Pancreas (tissue), 10 donors: ENCODE measurements around the gene DENND1A. TPM values are rescaled to one million over a fixed set of nuclear protein-coding genes. Genes with fewer than 3 reads are reported as not detected.

Experiments
- ATAC-seq, 4 donors: fragments of 200-7000 bp; cut with Tn5 transposase; one replicate each; pipeline versions ENCODE4 v1.8.0 to v1.9.1; 2020; ENCODE audit warnings: mild to moderate bottlenecking in 4 of 4, moderate library complexity in 4 of 4
- DNase-seq, 6 donors: peaks; one replicate each; pipeline ENCODE4 v3.0.0-alpha.2; 2020
- FAIRE-seq: peaks from 2 replicates; lab custom pipeline; 2012; peaks lifted over from hg19 to GRCh38; lab: Jason Lieb, UNC
- H3K27ac ChIP-seq, 4 donors: fragments of 200-600 bp; sonication (generic); 1 replicate in 3 of 4; 2 replicates in 1 of 4; pipeline versions ENCODE4 v1.5.0 to v1.8.0; 2020
- H3K27me3 ChIP-seq, 4 donors: fragments of 200-600 bp; one replicate each; pipeline ENCODE4 v1.8.0; 2021
- H3K36me3 ChIP-seq, 3 donors: fragments of 200-600 bp; sonication (generic) in 1 of 3; one replicate each; pipeline versions ENCODE4 v1.5.0 to v1.8.0; 2020 to 2021
- H3K4me1 ChIP-seq, 3 donors: fragments of 200-600 bp; one replicate each; pipeline ENCODE4 v1.8.0; 2021
- H3K4me3 ChIP-seq, 4 donors: fragments of 200-600 bp; sonication (generic) in 2 of 4; one replicate each; pipeline versions ENCODE4 v1.5.0 to v1.8.0; 2020 to 2021
- H3K9me3 ChIP-seq, 4 donors: fragments of 200-600 bp; one replicate each; pipeline ENCODE4 v1.8.0; 2021
- CTCF ChIP-seq, 4 donors: fragments of 200-600 bp; sonication (generic) in 3 of 4; IDR thresholded peaks; one replicate each; pipeline versions ENCODE4 v1.5.0 to v1.8.0; 2021; ENCODE audit warnings: antibody characterized with exemption in 4 of 4
- WGBS, 2 donors: extraction: QIAGEN DNeasy Blood & Tissue Kit; methylation state at CpG; one replicate each; pipeline ENCODE4 v1.1.7; 2013; 5-methylcytosine and 5-hydroxymethylcytosine counted together
- intact Hi-C, 3 donors: fragments of 100-400 bp; cut with DNase I; formaldehyde crosslinking; loops; one replicate each; pipeline versions ENCODE4 v1.11.1 to v1.14.2; 2022
- polyA plus RNA-seq, 2 donors: library from polyadenylated mRNA; stranded (reverse); fragments of 200-250 nt; gene quantifications; one replicate each; pipeline ENCODE4 v1.2.3, GENCODE V29; 2013
- total RNA-seq, 6 donors: library from RNA; stranded (reverse); fragmentation: NEBNext Ultra II Directional in 4 of 6; extraction: Animal tissue kit (Norgen Biotek cat#: 25700) in 4 of 6; gene quantifications; one replicate each; pipeline versions ENCODE4 v1.2.1 to v1.2.4, GENCODE V29; 2021 to 2023
- donor health status: healthy with polysubstance abuse.
- donor health status: DM: no; HTN: no; CAD: no; lungs with moderate emphysema.
- donor health status: DM: no; HTN: no; CAD: no.
- donor health status: control.
- donor health status: control.
- donor health status: Bipolar disorder and iron deficiency.
- donor health status: DM: yes; HTN: yes; CAD: no.
- donor health status: DM: no; HTN: no; CAD: no.
- donor health status: DM: no; HTN: no; CAD: no.
- donor health status: DM: yes; HTN: yes; CAD: no.

DENND1A gene
- total and polyA plus RNA-seq, 8 donors = 4.5 to 8.3 (median 5.6) TPM

GRCh38 chr9:123685489-123686083, 244.3 kb downstream of the DENND1A start:
- intact Hi-C loops = no loop called here
- Histone ChIP-seq H3K4me1 (no peaks in the 10 kb centered on the region), H3K36me3 (no peaks in the 10 kb centered on the region), H3K9me3 (no peaks in the 10 kb centered on the region), H3K4me3 (no peak overlapping the region), H3K27ac (no peak overlapping the region), H3K27me3 (peaks cover 0 to 46% (median 4%) of the 10 kb centered on the region in 4 donors)
- FAIRE-seq (no peak), ATAC-seq (no peak), DNase-seq (no peak)
- WGBS, 2 donors = 87 to 88% methylated on average over 2 of the region's 2 CpGs
- TF ChIP-seq CTCF (IDR thresholded peaks at IDR 0.05) = no peak

GRCh38 chr9:123684393-123685149, 245.4 kb downstream of the DENND1A start:
- H3K4me3 ChIP-seq = no peak overlapping the region
- no peak overlapping the region for H3K27ac ChIP-seq
- DNase-seq (no peak), FAIRE-seq (no peak), ATAC-seq (no peak)
- intact Hi-C loops = no loop called here
- no peak for TF ChIP-seq CTCF (IDR thresholded peaks at IDR 0.05)
- 83 to 95% methylated on average over 2 of the region's 2 CpGs for WGBS, 2 donors
- H3K36me3 ChIP-seq = no peaks in the 10 kb centered on the region
- no peaks in the 10 kb centered on the region for H3K4me1 ChIP-seq
- peaks cover 0 to 47% (median 4%) of the 10 kb centered on the region in 4 donors for H3K27me3 ChIP-seq
- no peaks in the 10 kb centered on the region for H3K9me3 ChIP-seq

- Histone ChIP-seq H3K27me3 (peaks cover 0 to 36% (median 4%) of the 10 kb centered on the region in 4 donors), H3K4me3 (no peak overlapping the region), H3K4me1 (peaks cover 3 to 12% (median 7%) of the 10 kb centered on the region in 3 donors), H3K27ac (no peak overlapping the region), H3K9me3 (no peaks in the 10 kb centered on the region), H3K36me3 (no peaks in the 10 kb centered on the region)
- FAIRE-seq (no peak), ATAC-seq (no peak), DNase-seq (no peak)
- no peak for TF ChIP-seq CTCF (IDR thresholded peaks at IDR 0.05)
- 92 to 93% methylated on average over 2 of the region's 2 CpGs for WGBS, 2 donors
- intact Hi-C loops = no loop called here
Observed at GRCh38 chr9:123682746-123683145, 247.2 kb downstream of the DENND1A start.

GRCh38 chr9:123680352-123680751, 249.6 kb downstream of the DENND1A start:
- no peaks in the 10 kb centered on the region for H3K9me3 ChIP-seq
- intact Hi-C loops = no loop called here
- 83 to 86% methylated on average over 8 of the region's 8 CpGs for WGBS, 2 donors
- DNase-seq (no peak), FAIRE-seq (no peak), ATAC-seq (no peak)
- H3K27ac ChIP-seq = no peak overlapping the region
- H3K4me3 ChIP-seq = no peak overlapping the region
- H3K36me3 ChIP-seq = no peaks in the 10 kb centered on the region
- no peak for TF ChIP-seq CTCF (IDR thresholded peaks at IDR 0.05)
- H3K4me1 ChIP-seq = peaks cover 3 to 13% (median 7%) of the 10 kb centered on the region in 3 donors
- peaks cover 0 to 35% (median 7%) of the 10 kb centered on the region in 4 donors for H3K27me3 ChIP-seq
